RWPE2 (cell line): ENCODE results near the gene OR4E2.

Experiments used
- ATAC-seq: fragments of 200-7000 bp; cut with Tn5 transposase; 3 replicates; pipeline ENCODE4 v1.9.1; 2021; ENCODE audit warnings: low read depth
- DNase-seq: peaks from one replicate; pipeline ENCODE4 v3.0.0-alpha.2; 2020; ENCODE audit warnings: low spot score
- H3K27ac ChIP-seq: fragments of 450-650 bp; 2 replicates; pipeline ENCODE4 v1.5.1; 2017; ENCODE audit warnings: mild to moderate bottlenecking; ENCODE audit not compliant: poor library complexity, severe bottlenecking
- H3K27me3 ChIP-seq: fragments of 250-450 bp; sonication (Bioruptor Pico); 2 replicates; pipeline ENCODE4 v1.5.1; 2021; ENCODE audit warnings: mild to moderate bottlenecking, moderate library complexity; ENCODE audit not compliant: insufficient read depth, poor library complexity, severe bottlenecking
- H3K36me3 ChIP-seq: fragments of 250-450 bp; sonication (Bioruptor Pico); 2 replicates; pipeline ENCODE4 v1.5.1; 2020; ENCODE audit warnings: low read depth, mild to moderate bottlenecking, moderate library complexity
- H3K4me1 ChIP-seq: fragments of 250-450 bp; sonication (Bioruptor Pico); 2 replicates; pipeline ENCODE4 v1.5.1; 2021; ENCODE audit warnings: mild to moderate bottlenecking, moderate library complexity; ENCODE audit not compliant: insufficient read depth, poor library complexity, severe bottlenecking
- H3K4me3 ChIP-seq: fragments of 250-450 bp; sonication (Bioruptor Pico); 2 replicates; pipeline ENCODE4 v1.5.1; 2021; ENCODE audit warnings: mild to moderate bottlenecking, moderate library complexity; ENCODE audit not compliant: severe bottlenecking
- H3K9me3 ChIP-seq: fragments of 250-450 bp; sonication (Bioruptor Pico); 2 replicates; pipeline ENCODE4 v1.5.1; 2021; ENCODE audit warnings: mild to moderate bottlenecking, moderate library complexity; ENCODE audit not compliant: severe bottlenecking
- TF ChIP-seq, protein P1 (sequence below): fragments of 450-650 bp; IDR thresholded peaks from one replicate; pipeline ENCODE4 v1.5.1; 2017; ENCODE audit warnings: mild to moderate bottlenecking, moderate library complexity; ENCODE audit not compliant: poor library complexity, severe bottlenecking

The OR4E2 gene

GRCh38 chr14:21699551-21699950, 45.9 kb downstream of the OR4E2 start:
- H3K4me3 ChIP-seq = no peak overlapping the region
- peaks cover 14% of the 10 kb centered on the region for H3K27me3 ChIP-seq
- ATAC-seq = no peak; the same call in 2 of the 3 replicates
- DNase-seq = no peak
- H3K36me3 ChIP-seq = no peaks in the 10 kb centered on the region
- TF ChIP-seq, protein P1, sequence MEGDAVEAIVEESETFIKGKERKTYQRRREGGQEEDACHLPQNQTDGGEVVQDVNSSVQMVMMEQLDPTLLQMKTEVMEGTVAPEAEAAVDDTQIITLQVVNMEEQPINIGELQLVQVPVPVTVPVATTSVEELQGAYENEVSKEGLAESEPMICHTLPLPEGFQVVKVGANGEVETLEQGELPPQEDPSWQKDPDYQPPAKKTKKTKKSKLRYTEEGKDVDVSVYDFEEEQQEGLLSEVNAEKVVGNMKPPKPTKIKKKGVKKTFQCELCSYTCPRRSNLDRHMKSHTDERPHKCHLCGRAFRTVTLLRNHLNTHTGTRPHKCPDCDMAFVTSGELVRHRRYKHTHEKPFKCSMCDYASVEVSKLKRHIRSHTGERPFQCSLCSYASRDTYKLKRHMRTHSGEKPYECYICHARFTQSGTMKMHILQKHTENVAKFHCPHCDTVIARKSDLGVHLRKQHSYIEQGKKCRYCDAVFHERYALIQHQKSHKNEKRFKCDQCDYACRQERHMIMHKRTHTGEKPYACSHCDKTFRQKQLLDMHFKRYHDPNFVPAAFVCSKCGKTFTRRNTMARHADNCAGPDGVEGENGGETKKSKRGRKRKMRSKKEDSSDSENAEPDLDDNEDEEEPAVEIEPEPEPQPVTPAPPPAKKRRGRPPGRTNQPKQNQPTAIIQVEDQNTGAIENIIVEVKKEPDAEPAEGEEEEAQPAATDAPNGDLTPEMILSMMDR = no peak
- H3K9me3 ChIP-seq = no peaks in the 10 kb centered on the region
- H3K27ac ChIP-seq = no peak overlapping the region
- no peaks in the 10 kb centered on the region for H3K4me1 ChIP-seq

- TF ChIP-seq, protein P1 = no peak
- Histone ChIP-seq H3K27ac (no peak overlapping the region), H3K9me3 (no peaks in the 10 kb centered on the region), H3K4me1 (no peaks in the 10 kb centered on the region), H3K36me3 (no peaks in the 10 kb centered on the region), H3K27me3 (peaks cover 15% of the 10 kb centered on the region), H3K4me3 (no peak overlapping the region)
- DNase-seq (no peak), ATAC-seq (no peak)
These were observed 48.7 kb downstream of the OR4E2 start for GRCh38 chr14:21702316-21702715.

GRCh38 chr14:21703357-21704326, 50.0 kb downstream of the OR4E2 start:
- H3K36me3 ChIP-seq = no peaks in the 10 kb centered on the region
- no peaks in the 10 kb centered on the region for H3K4me1 ChIP-seq
- DNase-seq (no peak), ATAC-seq (no peak)
- no peaks in the 10 kb centered on the region for H3K9me3 ChIP-seq
- no peak overlapping the region for H3K27ac ChIP-seq
- H3K27me3 ChIP-seq = peaks cover 15% of the 10 kb centered on the region
- TF ChIP-seq, protein P1 = no peak
- no peak overlapping the region for H3K4me3 ChIP-seq

DNA sequence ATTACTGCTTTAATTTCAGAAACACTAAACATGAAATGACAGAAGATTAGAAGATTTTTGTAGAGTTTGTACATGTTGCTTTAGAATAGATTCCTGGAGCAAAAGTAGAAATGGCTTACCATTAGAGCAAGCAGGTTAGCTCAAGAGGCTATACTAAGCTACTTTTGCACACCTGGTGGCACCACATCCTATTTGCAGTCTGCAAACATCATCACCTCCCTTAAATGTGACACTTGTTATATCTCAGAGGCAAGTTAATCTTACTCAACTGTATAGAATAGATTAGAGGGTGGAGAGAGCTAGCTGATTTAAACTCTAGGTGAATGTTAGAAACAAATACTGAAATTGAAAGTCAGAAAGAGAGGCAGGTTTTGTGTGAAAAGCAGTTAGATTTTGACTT, 50.7 kb downstream of the OR4E2 start:
- H3K4me3 ChIP-seq = no peak overlapping the region
- H3K36me3 ChIP-seq = no peaks in the 10 kb centered on the region
- DNase-seq (no peak), ATAC-seq (no peak)
- no peak overlapping the region for H3K27ac ChIP-seq
- no peaks in the 10 kb centered on the region for H3K4me1 ChIP-seq
- H3K27me3 ChIP-seq = peaks cover 15% of the 10 kb centered on the region
- H3K9me3 ChIP-seq = no peaks in the 10 kb centered on the region
- TF ChIP-seq, protein P1 = no peak
